Bronchial epithelial cell (primary cell): ENCODE measurements around the gene MYH11. TPM values are rescaled to one million over a fixed set of nuclear protein-coding genes. Genes with fewer than 3 reads are reported as not detected.

Experiments
- DNase-seq: peaks from one replicate; pipeline ENCODE4 v3.0.0-alpha.2; 2010; ENCODE audit warnings: low read depth
- FAIRE-seq: peaks from 2 replicates; lab custom pipeline; 2011; peaks lifted over from hg19 to GRCh38; lab: Jason Lieb, UNC
- H3K27me3 ChIP-seq: 2 replicates; pipeline ENCODE4 v1.5.1; 2011; ENCODE audit warnings: low read length; ENCODE audit not compliant: control insufficient read depth, insufficient read depth
- H3K36me3 ChIP-seq: 2 replicates; pipeline ENCODE4 v1.5.1; 2011; ENCODE audit warnings: low read length; ENCODE audit not compliant: control insufficient read depth, insufficient read depth
- H3K4me3 ChIP-seq: 2 replicates; pipeline ENCODE4 v1.5.1; 2011; ENCODE audit warnings: mild to moderate bottlenecking, low read depth, low read length, control low read depth
- total RNA-seq: library from RNA; depleted of rRNA; stranded (reverse); fragments of >200 nt; gene quantifications from 2 replicates; pipeline ENCODE4 v1.2.1, GENCODE V29; 2014
- TF ChIP-seq, protein P1 (sequence below): IDR thresholded peaks from 2 replicates; pipeline ENCODE4 v1.5.1; 2011; ENCODE audit warnings: mild to moderate bottlenecking, moderate library complexity, low read length, control low read depth, inconsistent platforms; ENCODE audit not compliant: insufficient read depth, severe bottlenecking

The MYH11 gene
- total RNA-seq: under 0.01 TPM in 1 of 2 replicates, not detected in the other

DNA sequence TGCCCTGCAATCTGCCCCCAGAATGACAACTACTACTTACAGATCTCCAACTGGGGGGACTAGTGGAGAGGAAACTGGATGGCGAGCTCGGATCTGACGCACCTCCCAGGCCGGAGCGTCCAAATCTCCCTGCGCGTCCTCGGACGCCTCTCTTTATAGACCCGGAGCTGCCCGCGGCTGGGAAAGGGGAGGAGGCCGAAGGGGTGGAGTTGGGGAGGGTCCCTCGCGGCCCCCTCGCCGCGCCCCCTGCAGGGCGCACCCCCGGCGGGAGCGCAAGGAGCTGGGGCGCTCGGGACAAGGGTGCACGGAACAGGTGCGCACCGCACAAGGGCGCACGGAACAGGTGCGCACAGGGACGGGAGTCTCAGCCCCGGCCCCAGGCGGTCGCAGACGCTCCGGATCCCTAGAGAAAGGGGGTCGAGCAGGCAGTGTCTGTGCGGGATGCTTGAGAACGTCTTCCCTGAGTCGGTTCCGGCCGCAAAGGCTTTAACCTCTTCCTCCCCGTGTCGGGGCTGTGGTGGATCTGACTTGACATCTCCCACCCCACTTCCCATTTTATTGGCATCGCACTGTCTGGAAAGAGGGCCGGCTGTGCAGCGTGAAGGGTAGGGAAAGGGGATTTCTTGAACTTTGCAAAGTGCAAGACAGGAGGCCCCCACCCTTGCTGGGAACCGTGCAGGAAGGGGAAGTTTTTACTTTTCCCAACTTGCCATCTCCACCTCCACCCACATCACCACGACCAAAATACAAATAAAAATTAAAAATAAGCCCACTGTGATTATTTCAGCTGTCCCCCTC, at the start of gene MYH11:
MYH11 (minus strand) TSS at position 128 of the 798 bp plus-strand sequence. CDS start 18,776 bp downstream, outside the sequence.
- peaks cover 20% of the 10 kb centered on the region for H3K27me3 ChIP-seq
- FAIRE-seq: no peak
- peak within 1 kb of the TSS; percentile 17 for H3K4me3 ChIP-seq
- no peaks in the 10 kb centered on the region for H3K36me3 ChIP-seq
- no peak for DNase-seq
- TF ChIP-seq, protein P1, sequence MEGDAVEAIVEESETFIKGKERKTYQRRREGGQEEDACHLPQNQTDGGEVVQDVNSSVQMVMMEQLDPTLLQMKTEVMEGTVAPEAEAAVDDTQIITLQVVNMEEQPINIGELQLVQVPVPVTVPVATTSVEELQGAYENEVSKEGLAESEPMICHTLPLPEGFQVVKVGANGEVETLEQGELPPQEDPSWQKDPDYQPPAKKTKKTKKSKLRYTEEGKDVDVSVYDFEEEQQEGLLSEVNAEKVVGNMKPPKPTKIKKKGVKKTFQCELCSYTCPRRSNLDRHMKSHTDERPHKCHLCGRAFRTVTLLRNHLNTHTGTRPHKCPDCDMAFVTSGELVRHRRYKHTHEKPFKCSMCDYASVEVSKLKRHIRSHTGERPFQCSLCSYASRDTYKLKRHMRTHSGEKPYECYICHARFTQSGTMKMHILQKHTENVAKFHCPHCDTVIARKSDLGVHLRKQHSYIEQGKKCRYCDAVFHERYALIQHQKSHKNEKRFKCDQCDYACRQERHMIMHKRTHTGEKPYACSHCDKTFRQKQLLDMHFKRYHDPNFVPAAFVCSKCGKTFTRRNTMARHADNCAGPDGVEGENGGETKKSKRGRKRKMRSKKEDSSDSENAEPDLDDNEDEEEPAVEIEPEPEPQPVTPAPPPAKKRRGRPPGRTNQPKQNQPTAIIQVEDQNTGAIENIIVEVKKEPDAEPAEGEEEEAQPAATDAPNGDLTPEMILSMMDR: no peak

DNA sequence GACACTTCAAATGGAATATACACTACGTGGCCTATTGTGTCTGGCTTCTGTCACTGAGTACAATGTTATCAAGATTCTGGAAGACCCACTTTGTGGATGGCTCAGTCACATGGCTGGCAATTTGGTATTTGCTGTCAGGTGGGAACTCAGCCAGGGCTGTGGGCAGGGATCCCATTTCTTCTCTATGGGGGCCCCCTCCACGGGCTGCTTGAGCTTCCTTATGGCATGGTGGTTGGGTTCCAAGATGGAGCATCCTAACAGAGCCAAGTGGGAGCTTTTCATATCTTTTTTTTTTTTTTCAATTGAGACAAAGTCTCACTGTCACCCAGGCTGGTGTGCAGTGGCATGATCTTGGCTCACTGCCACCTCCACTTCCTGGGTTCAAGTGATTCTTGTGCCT, 49.6 kb upstream of the MYH11 start:
- no peak overlapping the region for H3K4me3 ChIP-seq
- no peaks in the 10 kb centered on the region for H3K36me3 ChIP-seq
- FAIRE-seq: no peak
- no peaks in the 10 kb centered on the region for H3K27me3 ChIP-seq
- TF ChIP-seq, protein P1: no peak
- DNase-seq: no peak

DNA sequence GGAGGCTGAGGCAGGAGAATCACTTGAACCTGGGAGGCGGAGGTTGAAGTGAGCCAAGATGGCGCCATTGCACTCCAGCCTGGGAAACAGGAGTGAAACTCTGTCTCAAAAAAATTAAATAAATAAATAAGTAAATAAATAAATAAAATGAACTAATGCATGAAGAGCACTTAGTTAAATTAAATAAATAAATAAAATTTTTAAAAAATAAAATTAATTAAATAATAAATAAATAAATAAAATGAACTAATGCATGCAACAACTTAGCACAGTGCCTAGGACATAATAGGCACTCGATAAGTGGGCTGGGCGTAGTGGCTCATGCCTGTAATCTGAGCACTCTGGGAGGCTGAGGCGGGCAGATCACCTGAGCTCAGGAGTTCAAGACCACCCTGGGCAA, 47.1 kb upstream of the MYH11 start:
- no peak overlapping the region for H3K4me3 ChIP-seq
- TF ChIP-seq, protein P1: no peak
- H3K36me3 ChIP-seq: no peaks in the 10 kb centered on the region
- H3K27me3 ChIP-seq: no peaks in the 10 kb centered on the region
- FAIRE-seq: no peak
- DNase-seq: no peak

DNA sequence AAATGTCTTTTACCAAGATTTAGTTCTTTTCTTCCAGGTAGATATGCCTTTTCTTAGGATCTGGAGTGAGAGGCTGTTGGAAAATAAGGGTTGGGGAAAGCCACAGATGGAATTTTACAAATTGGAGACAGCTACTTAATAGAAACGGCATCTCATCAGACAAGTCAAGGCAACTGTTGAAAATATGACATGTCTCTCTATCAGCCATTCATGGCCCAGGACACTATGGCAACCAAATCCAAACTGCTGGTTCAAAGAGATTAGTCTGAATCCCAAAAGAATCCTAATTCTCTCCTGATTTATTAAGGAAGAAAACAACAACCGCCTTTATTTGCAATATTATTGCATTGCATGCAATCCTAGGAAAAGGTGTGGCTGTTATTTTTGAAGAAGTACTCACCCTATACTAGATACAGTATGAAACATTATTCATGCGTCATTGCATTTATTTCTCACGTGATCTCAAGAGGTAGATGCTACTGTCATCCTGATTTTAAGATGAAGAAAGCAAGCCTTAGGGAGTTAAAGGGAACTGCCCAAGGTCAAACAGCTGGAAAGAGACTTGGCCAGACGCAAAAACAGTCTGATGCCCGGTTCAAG, 44.2 kb upstream of the MYH11 start:
- no peak for FAIRE-seq

DNA sequence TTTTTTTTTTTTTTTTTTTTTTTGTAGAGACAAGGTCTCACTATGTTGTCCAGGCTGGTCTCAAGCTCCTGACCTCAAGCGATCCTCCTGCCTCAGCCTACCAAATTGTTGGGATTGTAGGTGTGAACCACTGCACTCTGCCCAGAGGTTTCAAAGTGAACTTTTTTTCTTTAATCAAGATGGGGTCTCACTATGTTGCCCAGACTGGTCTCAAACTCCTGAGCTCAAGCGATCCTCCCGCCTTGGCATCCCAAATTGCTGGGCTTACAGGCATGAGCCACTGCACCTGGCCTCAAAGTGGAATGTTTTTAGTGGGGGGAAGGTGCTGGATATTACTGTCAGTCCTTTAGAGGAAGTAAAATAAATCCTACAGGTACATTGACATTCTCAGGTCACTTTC, 43.5 kb upstream of the MYH11 start:
- no peak overlapping the region for H3K4me3 ChIP-seq
- no peak for FAIRE-seq
- TF ChIP-seq, protein P1: no peak
- DNase-seq: no peak
- H3K27me3 ChIP-seq: no peaks in the 10 kb centered on the region
- no peaks in the 10 kb centered on the region for H3K36me3 ChIP-seq

More for the DNA sequence above, 44.2 kb upstream of the MYH11 start:
- DNase-seq: peak; percentile 80
- no peaks in the 10 kb centered on the region for H3K36me3 ChIP-seq
- TF ChIP-seq, protein P1: no peak
- no peaks in the 10 kb centered on the region for H3K27me3 ChIP-seq
- H3K4me3 ChIP-seq: no peak overlapping the region
